HL-60/S4 (cell line): Measurements from ENCODE around the gene LSMEM2.
"Not testable (repeated sequence)": the region's sequence is repeated elsewhere in the genome, so short reads cannot be mapped to it uniquely, and the experiment has no call there.

Experiments
- in situ Hi-C: fragments of 300-500 bp; cut with MboI; formaldehyde crosslinking; loops from 2 replicates; pipeline ENCODE4 v1.14.3; 2022; ENCODE audit warnings: low sequenced_read_pairs

LSMEM2 gene

GRCh38 chr3:50297384-50297775 lies 18.5 kb downstream of the LSMEM2 start:
- in situ Hi-C loops, result no loop called here

GRCh38 chr3:50297896-50298725 lies 19.2 kb downstream of the LSMEM2 start:
- in situ Hi-C loops, result no loop called here

GRCh38 chr3:50298836-50299637 lies 20.1 kb downstream of the LSMEM2 start, which contains the start of the genes HYAL3 and NAA80:
TSS of gene HYAL3 (minus strand) at chr3:50299405. CDS start at chr3:50295602, 3,803 bp downstream.
TSS of gene NAA80 (minus strand) at chr3:50299405. CDS start at chr3:50297463, 1,942 bp downstream.
- in situ Hi-C loops, result no loop called here

- in situ Hi-C loops, result no loop called here
These were observed 20.7 kb downstream of the LSMEM2 start for GRCh38 chr3:50299638-50299928.

DNA sequence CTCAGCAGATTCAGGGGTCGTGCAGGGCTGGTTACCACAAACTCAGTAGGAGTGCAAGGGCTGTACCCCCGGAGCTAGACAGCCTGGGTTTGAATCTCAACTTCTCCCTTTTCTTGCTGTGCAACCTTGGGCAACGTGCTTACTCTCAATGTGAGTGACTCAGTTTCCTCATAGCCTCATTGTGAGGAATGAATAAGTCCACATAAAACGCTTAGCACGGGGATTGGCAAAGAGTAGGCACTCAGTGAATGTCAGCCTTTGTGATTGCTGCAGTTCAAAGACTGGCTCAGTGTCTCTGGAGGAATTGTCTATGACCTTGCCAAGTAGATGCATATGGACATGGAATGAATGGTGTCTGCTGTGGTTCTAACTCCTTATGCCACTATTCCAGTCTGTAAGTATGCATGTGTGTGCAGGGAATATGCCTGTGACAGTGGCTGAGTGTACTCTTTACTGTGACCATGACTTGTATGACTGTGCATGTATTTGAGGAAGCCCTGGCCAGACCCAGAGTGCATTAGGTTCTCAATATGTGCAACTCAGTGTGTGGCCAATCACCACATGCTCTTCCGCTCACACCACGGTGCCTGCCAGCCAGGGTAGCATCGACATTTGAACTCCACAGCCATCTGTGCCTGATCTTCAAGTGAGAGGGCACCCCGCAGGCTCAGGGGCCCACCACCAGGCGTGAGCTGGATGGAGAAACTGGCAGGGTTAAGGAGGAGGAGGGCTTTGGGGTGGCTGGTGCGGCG lies 21.2 kb downstream of the LSMEM2 start:
- in situ Hi-C loops, result no loop called here

DNA sequence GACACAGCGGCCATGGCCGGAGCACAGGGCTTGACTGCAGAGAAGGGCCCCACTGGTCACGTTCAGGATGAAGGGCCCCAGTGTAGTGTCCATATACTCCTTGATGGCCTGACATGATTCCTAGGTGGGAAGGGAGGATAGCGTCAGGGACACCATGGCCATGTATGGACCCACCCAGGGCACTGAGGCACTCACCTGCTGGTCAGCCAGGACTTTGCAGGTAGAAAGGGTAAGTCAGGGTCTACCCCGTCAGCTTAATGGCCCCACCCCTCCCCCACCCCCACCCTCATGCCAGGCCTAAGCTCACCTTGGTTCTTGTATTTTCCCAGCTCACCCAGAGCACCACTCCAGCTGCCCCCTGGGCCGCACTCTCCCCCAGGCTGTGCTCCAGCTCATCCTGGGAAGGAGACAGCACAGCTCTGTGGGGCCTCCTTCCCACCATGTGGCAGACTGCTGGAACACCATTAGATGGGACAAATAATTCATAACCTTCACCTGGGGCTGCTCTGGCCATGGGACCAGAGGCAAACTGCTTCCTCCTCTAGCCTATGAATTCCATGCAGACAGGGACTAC lies 21.9 kb downstream of the LSMEM2 start:
- in situ Hi-C loops, result no loop called here

- in situ Hi-C loops, result no loop called here
These were observed 23.5 kb downstream of the LSMEM2 start for GRCh38 chr3:50302095-50303012.

DNA sequence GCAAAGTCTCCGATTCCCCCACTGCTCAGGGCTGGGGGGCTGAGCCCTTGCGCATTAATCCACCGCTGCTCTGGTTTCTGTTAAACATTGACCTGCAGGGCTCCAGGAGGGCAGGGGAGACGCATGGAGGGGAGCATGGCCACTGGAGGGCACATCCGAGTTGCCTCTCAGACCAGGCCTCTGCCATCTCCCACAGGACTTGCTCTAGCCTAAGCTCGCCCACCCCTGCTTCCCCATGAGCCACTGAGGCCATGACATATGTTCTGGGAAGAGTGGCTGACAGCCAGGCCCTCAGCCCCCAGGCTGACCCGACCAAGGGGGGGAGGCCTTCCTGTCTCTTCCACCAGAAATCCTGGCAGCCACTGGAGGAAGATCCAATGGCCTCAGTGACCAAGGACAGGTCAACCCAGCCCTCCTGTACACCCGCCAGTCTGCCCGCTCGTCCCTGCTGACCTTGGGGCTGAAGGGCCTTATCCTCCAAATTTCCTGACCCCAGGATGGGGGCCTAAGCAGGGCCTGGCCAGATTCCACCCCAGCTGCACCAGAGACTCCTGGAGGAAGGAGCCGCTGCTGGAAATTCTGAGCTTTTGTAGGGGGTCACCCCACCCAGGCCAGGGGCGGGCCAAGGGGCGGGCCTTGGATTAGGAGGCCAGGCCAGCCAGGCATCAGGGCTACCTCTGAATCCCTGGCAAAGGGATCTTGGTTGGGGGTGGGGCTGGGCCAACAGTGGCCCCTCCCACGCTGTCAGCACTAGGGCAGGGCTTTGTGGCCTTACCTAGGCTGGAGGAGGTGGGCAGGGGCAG lies 24.3 kb downstream of the LSMEM2 start, which contains the start of gene HYAL1:
Gene HYAL1, minus strand, starts transcription at position 562 of the 803 bp plus-strand sequence. CDS start 618 bp downstream, outside the sequence.
- in situ Hi-C loops, result no loop called here

DNA sequence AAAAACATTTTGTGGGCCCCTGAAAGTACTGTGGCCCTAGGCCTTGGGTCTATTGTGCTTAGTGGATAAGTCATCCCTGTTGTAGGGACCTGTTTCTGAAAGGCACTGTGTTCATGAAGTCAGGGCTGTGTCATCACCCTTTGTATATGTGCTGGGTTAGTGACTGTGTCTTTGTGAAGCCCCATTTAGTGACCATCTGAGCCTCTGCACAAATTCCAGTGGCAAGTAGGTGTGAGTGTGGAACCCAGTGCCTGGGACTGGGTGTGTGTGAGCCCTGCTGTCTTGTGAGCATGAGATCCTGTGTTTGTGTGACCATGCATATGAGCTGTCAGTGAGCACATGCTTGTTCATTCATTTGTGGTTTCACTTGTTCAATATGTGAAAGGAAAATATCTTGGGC lies 25.7 kb downstream of the LSMEM2 start:
- in situ Hi-C loops, result no loop called here

DNA sequence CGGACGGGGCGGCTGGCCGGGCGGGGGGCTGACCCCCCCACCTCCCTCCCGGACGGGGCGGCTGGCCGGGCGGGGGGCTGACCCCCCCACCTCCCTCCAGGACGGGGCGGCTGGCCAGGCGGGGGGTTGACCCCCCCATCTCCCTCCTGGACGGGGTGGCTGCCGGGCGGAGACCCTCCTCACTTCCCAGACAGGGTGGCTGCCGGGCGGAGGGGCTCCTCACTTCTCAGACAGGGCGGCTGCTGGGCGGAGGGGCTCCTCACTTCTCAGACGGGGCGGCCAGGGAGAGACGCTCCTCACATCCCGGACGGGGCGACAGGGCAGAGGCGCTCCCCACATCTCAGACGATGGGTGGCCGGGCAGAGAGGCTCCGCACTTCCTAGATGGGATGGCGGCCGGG lies 33.2 kb downstream of the LSMEM2 start:
- in situ Hi-C loops, result not testable (repeated sequence)

DNA sequence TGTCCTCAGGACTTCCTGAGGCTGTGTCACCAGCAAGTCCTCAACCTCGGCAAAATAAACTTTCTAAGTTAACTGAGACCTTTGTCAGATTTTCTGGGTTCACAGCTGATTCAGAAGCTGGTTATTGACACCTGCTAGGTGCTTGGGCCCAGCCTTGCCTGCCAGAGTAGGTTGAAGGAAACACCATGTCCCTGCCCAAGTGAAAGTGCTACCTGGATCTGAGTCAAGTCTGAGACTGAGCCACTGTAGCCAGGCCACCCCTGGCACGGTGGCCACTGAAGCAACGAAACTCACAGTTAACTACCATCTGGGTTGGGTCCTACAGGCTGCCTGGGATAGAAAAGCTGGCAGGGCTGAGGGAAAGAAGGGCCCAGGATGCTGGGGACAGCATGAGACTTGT lies 35.5 kb downstream of the LSMEM2 start:
- in situ Hi-C loops, result no loop called here

DNA sequence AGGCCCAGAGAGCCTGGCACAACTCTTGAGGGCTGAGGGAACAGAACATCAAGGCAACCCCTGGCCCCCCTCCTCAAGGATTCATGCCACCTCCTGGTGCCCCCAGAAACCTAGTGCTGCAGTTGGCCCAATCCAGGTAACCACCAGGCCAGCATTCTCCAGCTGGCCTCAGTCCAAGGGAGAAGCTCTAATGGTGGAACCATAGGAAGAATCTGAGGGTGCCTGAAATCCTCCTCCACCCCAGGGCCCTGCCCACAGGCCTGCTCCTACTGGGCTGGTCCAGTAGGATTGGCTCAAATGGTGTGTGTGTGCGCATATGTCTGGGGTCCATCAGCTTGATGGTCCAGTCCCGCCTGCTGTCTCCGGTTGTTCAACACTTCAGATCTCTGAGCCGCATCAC lies 35.9 kb downstream of the LSMEM2 start:
- in situ Hi-C loops, result no loop called here

- in situ Hi-C loops, result no loop called here
These were observed 37.9 kb downstream of the LSMEM2 start for GRCh38 chr3:50316657-50317242.

DNA sequence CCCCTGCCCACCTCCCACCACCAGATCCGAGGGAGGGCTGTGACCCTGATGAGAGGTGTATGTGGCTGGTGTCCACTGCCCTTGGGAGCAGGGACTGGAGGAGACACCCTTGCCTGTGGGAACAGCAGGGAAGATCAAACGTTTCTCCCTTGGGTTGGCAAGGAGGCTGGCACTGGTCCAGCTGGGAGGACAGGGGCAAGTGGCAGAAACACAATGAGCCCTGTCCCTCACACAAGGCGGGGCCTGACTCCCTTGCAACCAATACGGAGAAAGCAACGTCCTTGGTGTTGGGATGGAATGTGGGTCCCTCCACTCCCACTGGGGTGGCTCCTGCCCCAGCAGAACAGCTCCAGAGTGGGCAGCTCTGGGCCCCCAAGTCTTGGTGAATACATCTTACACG lies 38.4 kb downstream of the LSMEM2 start:
- in situ Hi-C loops, result no loop called here

DNA sequence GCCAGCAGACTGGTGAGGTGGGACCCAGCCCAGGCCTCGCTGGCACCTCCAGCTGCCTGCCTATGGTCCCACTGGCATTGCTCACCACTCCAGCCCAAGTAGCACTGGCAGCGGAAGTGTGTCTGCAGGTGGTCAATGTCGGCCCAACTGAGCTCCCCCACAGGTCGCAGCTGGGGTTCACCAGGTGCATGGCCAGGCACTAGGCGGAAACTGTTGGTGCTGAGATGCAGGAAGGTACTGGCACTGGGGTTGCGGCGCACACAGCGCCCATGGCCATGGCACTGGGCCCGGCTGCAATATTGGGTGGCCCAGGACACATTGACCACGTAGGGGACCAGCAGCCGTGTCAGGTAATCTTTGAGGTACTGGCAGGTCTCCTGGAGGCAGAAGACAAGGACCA lies 39.3 kb downstream of the LSMEM2 start:
- in situ Hi-C loops, result no loop called here

DNA sequence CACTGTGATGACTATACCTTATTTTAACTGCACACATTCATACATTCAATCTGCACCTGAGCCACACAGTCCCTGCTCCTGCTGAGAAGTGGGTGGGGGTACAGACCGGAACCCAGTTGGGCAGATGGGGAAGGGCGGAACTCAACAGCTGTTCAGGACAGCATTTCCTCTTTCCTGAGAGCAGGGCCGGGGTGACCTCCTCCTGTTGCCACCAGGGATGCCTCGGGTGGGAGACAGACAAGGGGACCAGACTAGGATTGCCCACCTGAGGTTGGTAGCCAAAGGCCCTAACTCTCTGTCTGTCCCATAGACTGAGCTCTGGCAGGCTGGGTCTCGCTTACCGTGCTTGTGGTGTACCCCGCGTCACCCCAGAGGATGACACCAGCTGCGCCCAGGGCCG lies 39.7 kb downstream of the LSMEM2 start:
- in situ Hi-C loops, result no loop called here

- in situ Hi-C loops, result no loop called here
These were observed 40.5 kb downstream of the LSMEM2 start for GRCh38 chr3:50319181-50319893.
